GM12875 (cell line): ENCODE results near the gene DKKL1.

Experiments used
- H3K4me3 ChIP-seq: one replicate; pipeline ENCODE4 v1.5.1; 2011; ENCODE audit warnings: low read depth, low read length, control low read depth
- TF ChIP-seq, protein P1 (sequence below): IDR thresholded peaks from 2 replicates; pipeline ENCODE4 v1.5.1; 2011; ENCODE audit warnings: low read depth, mild to moderate bottlenecking, control low read depth, inconsistent platforms, low read length, moderate library complexity, borderline replicate concordance; ENCODE audit not compliant: insufficient read depth

The DKKL1 gene

DNA sequence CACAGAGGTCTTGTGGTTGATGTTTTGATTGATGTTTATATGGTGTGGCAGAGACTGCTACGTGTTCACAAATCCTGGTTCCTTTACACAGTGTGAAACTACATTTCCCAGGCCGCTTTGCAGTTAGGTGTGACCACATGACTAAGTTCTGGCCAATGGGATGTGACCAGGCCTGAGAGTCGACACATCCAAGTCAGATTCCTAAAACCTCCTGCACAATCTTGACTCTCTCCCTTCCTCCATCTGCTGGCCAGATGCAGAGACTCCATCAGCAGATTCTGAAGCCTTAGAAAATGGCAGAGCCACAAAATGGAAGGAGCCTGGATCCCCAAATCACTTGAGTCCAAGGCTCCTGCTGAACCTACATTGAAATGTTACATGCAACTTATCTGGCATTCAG, 15.8 kb upstream of the DKKL1 start:
- no peak overlapping the region for H3K4me3 ChIP-seq

DNA sequence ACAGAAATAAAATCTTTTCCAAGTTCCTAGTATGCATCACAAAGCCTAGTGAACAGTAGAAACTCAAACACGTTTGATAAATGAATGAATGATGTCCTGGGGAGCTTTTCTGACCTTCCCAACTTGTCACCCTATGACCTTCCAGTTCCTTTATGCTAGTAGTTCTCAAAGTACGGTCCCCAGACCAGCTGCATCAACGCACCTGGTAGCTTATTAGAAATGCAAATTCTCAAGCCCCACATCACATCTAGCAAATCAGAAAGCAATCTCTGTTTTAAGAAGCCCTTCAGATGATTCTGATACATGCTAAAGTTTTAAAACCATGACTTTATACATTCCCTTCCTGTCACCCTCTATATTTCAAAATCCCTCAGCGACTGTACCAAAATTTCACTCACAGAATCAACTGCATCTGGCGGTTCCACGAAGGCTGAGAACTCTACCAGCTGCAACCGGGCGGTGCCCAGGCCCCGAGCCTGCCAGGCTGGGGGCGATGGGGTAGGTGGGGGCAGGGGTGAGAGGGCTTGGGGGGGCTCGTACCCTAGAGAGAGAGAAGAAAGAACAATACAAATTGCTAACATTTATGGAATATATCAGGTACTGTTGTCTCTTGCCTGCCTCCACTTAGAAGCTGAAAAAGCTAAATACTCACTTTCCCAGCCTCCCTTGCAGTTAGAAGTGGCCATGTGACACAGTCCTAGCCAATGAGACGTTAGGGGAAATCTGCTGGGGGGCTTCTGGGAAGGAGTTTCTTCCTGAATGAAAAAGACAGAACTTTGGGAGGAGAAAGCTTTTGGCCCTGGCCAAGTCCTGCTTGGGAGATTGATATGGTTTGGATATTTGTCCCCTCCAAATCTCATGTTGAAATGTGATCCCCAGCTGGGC, 15.1 kb upstream of the DKKL1 start:
- TF ChIP-seq, protein P1, sequence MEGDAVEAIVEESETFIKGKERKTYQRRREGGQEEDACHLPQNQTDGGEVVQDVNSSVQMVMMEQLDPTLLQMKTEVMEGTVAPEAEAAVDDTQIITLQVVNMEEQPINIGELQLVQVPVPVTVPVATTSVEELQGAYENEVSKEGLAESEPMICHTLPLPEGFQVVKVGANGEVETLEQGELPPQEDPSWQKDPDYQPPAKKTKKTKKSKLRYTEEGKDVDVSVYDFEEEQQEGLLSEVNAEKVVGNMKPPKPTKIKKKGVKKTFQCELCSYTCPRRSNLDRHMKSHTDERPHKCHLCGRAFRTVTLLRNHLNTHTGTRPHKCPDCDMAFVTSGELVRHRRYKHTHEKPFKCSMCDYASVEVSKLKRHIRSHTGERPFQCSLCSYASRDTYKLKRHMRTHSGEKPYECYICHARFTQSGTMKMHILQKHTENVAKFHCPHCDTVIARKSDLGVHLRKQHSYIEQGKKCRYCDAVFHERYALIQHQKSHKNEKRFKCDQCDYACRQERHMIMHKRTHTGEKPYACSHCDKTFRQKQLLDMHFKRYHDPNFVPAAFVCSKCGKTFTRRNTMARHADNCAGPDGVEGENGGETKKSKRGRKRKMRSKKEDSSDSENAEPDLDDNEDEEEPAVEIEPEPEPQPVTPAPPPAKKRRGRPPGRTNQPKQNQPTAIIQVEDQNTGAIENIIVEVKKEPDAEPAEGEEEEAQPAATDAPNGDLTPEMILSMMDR, result no peak
- no peak overlapping the region for H3K4me3 ChIP-seq

More for the DNA sequence above, 15.8 kb upstream of the DKKL1 start:
- TF ChIP-seq, protein P1, result no peak

DNA sequence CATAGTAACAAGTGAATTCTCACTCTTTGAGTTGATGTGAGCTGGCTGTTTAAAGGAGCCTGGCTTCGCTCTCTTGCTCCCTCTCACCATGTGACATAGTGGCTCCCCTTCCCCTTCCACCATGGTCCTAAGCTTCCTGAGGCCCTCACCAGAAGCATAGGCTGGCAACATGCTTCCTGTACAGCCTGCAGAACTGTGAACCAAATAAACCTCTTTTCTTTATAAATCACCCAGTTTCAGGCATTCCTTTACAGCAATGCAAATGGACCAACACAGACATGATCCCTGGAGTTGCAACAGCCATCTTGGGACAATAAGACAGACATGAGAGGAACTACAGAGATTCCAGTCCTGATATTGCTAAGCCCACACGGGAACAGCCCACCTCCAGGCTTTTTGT, 14.1 kb upstream of the DKKL1 start:
- no peak overlapping the region for H3K4me3 ChIP-seq
- TF ChIP-seq, protein P1, result no peak

DNA sequence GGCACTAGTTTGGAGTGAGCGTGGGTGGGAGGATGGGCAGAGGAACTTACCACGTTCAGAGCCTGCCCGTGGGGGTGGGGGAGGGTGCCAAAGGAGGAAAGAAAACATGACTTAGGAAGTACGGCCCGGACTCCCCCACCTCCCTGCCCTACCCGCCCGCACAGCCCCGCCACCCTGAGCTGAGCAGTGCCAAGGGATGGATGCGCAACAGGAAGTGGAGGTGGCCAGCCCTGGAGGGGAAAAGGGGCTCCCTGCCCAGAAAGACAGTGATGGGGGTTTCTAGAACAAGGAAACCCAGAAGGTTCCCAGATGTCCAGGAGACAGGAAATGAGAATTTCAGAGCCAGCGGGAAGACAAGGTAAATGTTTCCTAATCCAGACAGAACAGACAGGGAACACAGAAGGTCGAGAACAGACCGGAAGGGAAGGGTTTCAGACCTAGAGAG, 7.7 kb upstream of the DKKL1 start:
- H3K4me3 ChIP-seq, result no peak overlapping the region
- TF ChIP-seq, protein P1, result no peak

DNA sequence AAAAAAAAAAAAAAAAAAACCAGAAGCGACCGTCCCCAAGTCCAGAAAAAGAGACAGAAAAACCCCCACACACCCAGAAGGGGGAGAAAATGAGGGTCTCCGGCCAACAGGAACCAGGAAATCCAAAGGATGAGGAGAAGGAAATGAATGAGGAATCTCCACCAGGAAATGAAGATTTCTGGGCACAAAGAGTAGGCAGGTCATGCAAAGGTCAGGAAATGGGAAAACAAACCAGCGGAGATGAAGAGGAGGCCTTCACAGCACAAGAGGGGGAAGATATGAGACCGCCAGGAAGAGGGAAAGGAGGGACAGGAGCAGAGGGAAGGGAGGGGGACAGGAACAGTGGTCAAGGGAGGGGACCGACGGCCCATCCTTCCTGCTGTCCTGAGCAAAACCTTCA, 7.3 kb upstream of the DKKL1 start:
- TF ChIP-seq, protein P1, result no peak
- no peak overlapping the region for H3K4me3 ChIP-seq

DNA sequence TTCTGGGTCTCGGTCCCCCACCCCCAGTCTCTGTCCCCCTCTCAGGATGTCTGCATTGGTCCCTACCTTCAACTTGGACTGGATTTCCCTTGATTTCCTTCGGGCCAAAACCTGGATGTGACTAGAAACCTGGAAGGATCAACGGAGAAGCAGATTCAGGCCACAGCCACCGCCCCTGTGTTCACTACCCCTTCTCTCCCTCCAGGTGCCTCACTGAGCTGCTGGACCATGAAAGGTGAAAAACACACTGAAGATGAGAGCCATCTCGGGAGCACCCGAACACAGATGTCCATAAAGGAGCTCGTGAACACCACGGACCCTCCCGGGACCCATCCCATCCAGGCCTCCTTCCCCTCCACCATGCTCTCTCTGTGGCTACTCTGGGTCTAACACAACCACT, 6.5 kb upstream of the DKKL1 start:
- H3K4me3 ChIP-seq, result no peak overlapping the region
- TF ChIP-seq, protein P1, result no peak

DNA sequence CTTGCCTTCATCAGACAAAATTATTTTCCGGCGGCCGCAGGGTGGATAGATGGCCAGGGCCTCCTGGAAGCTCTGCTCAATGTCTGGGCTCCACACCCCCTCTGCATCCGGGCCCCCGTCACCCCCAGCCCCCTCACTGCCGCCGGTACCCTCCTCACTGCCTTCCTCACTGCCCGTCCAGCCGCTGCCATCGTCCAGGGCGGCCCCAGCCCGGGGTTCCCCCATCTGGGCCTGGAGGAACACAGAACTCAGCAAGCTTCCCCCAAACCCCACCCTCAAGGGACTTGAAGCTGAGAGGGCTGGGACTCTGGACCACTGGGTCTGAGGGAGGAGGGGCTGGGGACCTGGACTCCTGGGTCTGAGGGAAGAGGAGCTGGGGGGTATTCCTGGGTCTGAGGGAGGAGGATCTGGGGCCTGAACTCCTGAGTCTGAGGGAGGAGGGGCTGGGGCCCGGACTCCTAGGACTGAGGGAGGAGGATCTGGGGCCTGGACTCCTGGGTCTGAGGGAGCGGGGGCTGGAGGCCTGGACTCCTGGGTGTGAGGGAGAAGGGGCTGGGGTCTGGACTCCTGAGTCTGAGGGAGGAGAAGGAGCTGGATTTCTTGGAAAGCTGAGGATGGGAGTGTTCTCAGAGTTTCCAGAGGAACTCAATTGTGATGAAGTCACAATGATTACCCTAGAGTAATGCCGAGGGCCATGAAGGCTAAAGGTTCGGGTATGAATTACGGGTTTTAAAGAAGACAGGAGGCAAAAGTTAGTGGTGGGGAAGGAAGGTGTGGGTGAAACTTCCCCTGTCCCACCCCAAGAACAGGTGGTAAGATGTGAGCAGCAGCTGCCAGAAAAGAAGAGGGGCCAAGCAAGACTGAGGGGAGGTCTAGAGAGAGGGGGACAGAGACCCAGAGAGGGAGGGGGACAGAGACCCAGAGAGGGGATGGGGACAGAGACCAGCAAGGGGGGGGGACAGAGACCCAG, 3.5 kb upstream of the DKKL1 start:
- H3K4me3 ChIP-seq, result no peak overlapping the region

More for the DNA sequence above, 3.5 kb upstream of the DKKL1 start:
- TF ChIP-seq, protein P1, result no peak
